Panc1 (cell line): ENCODE data around the gene FIZ1.

Experiments used
- CTCF ChIP-seq: fragments of 450-650 bp; IDR thresholded peaks from 2 replicates; pipeline ENCODE4 v1.5.1; 2017; ENCODE audit warnings: mild to moderate bottlenecking
- REST ChIP-seq, 2 experiments: IDR thresholded peaks; 2 replicates each; pipeline ENCODE4 v1.6.1; 2011 to 2012; ENCODE audit warnings: low read depth in 2 of 2, control low read depth in 1 of 2, low read length in 1 of 2, mild to moderate bottlenecking in 1 of 2, moderate library complexity in 1 of 2; ENCODE audit not compliant: insufficient read depth in 1 of 2

GRCh38 chr19:55545443-55545842, 53.9 kb downstream of the FIZ1 start, which contains the start of gene SBK3:
- TF ChIP-seq REST (IDR thresholded peaks at IDR 0.05; ENCODE audit: insufficient read depth in 1 of 2, low read depth in 2 of 2, low read length in 1 of 2) (no peak), CTCF (no peak)
